Mesothelial cell of epicardium (in vitro differentiated cells): ENCODE measurements around the gene DMRT2. TPM values are rescaled to one million over a fixed set of nuclear protein-coding genes. Genes with fewer than 3 reads are reported as not detected.

Experiments
- DNase-seq, 2 experiments: peaks; one replicate each; pipeline ENCODE4 v3.0.0; 2021; ENCODE audit warnings: low spot score in 2 of 2; ENCODE audit not compliant: unreplicated experiment in 2 of 2
- H3K27ac Mint-ChIP-seq: 2 replicates; pipeline ENCODE4 v1.8.0; 2021; ENCODE audit warnings: mixed read lengths
- H3K27me3 Mint-ChIP-seq: 2 replicates; pipeline ENCODE4 v1.8.0; 2021; ENCODE audit warnings: low read depth, mixed read lengths
- H3K36me3 Mint-ChIP-seq: 2 replicates; pipeline ENCODE4 v1.8.0; 2021; ENCODE audit warnings: mixed read lengths
- H3K4me1 Mint-ChIP-seq: 2 replicates; pipeline ENCODE4 v1.8.0; 2021; ENCODE audit warnings: mixed read lengths
- H3K4me3 Mint-ChIP-seq: 2 replicates; pipeline ENCODE4 v1.8.0; 2021; ENCODE audit warnings: mild to moderate bottlenecking, moderate library complexity, mixed read lengths
- H3K9me3 Mint-ChIP-seq: 2 replicates; pipeline ENCODE4 v1.8.0; 2021; ENCODE audit warnings: mixed read lengths
- CTCF ChIP-seq: fragments of 200-600 bp; sonication (generic); IDR thresholded peaks from one replicate; pipeline ENCODE4 v1.5.0; 2021; ENCODE audit warnings: antibody characterized with exemption; ENCODE audit not compliant: unreplicated experiment
- total RNA-seq: library from RNA; stranded (reverse); gene quantifications from 3 replicates; pipeline ENCODE4 v1.2.1, GENCODE V29; 2021

DMRT2 gene
- total RNA-seq, 1 donor from 2014 or later = 0.47 TPM

- Mint-ChIP-seq H3K27me3 (peaks cover 96% of the 10 kb centered on the region), H3K9me3 (no peaks in the 10 kb centered on the region), H3K4me1 (peaks cover 32% of the 10 kb centered on the region), H3K4me3 (peak overlapping the region; percentile 67), H3K36me3 (no peaks in the 10 kb centered on the region), H3K27ac (no peak overlapping the region)
- no peak for DNase-seq
- TF ChIP-seq CTCF = no peak
These were observed 1.6 kb downstream of the DMRT2 start for GRCh38 chr9:1051584-1052275.

DNA sequence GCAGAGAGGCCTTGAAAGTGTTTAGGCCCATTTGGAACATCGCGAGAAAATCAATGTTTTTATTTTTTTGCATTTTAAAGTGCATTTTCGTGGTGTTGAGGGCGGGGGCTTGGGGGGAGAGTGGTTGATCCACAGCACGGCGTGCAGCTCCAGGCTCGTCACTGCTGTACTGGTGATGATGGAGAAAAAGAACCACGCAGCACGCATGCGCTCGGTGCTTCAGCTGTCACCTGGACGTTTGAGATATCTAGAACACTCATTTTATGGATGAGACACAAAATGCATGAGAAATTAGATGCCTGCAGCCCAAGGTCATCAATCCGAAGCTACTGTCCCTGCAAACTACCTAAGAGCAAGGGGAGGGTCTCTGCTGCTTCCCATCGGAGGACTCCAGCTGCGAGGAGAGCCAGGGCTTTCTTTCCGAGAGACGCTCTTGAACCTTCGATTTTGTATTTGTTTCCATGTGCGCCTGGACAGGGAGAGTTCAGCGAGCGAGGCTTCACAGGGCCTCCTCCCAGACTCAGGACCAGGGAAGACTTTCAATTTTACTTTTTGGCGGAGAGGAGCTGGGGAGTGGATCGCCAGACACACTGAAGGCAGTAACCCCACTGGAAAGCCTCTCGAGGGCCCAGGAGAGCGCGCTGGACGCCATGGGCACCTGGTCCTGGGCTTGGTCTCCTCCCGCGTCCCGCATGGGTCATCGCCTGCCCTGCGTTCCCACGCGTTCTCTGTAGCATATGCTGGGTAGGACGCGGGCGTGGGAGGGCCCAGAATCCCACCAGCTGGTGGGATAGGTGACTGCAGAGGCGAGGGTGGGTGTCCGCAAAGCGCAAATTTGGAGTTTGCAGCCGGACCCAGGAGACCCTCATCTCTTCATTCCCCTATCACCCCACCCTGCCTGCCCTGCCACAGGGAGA lies 2.5 kb downstream of the DMRT2 start:
- no peaks in the 10 kb centered on the region for H3K36me3 Mint-ChIP-seq
- H3K4me3 Mint-ChIP-seq = peak overlapping the region; percentile 67
- TF ChIP-seq CTCF = no peak
- peaks cover 26% of the 10 kb centered on the region for H3K4me1 Mint-ChIP-seq
- no peak for DNase-seq
- H3K27ac Mint-ChIP-seq = no peak overlapping the region
- peaks cover 95% of the 10 kb centered on the region for H3K27me3 Mint-ChIP-seq
- no peaks in the 10 kb centered on the region for H3K9me3 Mint-ChIP-seq

DNA sequence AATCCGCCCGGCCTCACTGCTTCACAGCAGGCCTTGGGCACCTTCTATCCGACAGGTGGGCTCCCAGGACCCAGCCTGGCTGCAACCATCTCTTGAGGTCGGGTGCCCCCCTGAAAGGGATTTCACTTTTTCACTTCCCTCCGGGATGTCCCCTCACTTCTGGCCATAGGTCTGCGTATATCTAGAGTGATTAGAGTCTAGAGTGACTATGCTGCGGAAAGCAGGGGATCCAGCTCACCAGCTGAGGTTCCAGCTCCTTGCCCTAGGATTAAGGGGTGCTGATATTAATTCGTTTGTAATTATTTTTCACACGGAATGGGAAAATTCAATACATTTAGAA lies 3.1 kb downstream of the DMRT2 start:
- no peak for TF ChIP-seq CTCF
- Mint-ChIP-seq H3K27ac (no peak overlapping the region), H3K9me3 (no peaks in the 10 kb centered on the region), H3K27me3 (peaks cover 95% of the 10 kb centered on the region), H3K36me3 (no peaks in the 10 kb centered on the region), H3K4me3 (no peak overlapping the region), H3K4me1 (peaks cover 20% of the 10 kb centered on the region)
- DNase-seq = no peak

DNA sequence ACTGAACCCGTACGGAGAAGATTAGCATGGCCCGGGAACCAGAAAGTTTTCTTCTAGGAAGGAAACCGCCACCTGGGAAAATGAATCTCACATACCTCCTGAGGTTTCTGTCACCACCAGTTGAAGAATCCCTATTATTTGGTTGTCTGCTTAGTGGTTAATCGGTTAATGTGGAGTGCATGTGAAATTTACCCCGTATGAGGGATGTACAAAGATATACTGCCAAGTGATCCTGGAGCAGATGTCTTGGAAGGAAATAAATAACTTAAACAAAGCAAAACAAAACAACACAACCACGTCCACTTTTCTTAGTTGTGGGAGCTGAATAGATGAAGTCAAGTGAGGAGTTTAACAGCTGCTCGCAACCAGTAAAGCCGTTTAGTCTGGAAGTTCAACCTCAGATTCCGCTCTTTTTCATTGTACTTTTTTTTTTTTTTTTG lies 3.8 kb downstream of the DMRT2 start:
- peaks cover 95% of the 10 kb centered on the region for H3K27me3 Mint-ChIP-seq
- TF ChIP-seq CTCF = no peak
- DNase-seq = no peak
- H3K27ac Mint-ChIP-seq = no peak overlapping the region
- H3K9me3 Mint-ChIP-seq = no peaks in the 10 kb centered on the region
- H3K36me3 Mint-ChIP-seq = no peaks in the 10 kb centered on the region
- peaks cover 20% of the 10 kb centered on the region for H3K4me1 Mint-ChIP-seq
- H3K4me3 Mint-ChIP-seq = no peak overlapping the region

DNA sequence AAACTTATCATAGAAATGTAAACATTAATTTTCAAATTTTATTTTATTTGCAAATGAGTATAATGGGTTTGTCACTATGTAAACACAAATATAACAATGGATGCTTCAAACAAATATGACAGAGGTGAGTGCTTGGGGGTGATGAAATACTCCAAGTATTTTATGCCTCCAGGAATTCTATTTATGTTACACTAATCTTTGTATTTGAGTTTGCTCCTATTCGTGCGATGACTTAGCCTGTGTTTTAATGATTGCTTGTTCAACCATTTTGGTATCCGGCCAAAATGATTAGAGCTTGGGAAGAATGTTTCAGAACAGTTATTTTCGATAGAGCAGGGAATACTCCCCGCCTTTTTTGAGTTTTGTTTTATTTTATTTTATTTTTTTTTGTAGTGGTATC lies 5.0 kb downstream of the DMRT2 start:
- H3K36me3 Mint-ChIP-seq = no peaks in the 10 kb centered on the region
- H3K4me3 Mint-ChIP-seq = no peak overlapping the region
- H3K9me3 Mint-ChIP-seq = no peaks in the 10 kb centered on the region
- H3K4me1 Mint-ChIP-seq = peaks cover 13% of the 10 kb centered on the region
- TF ChIP-seq CTCF = no peak
- peaks cover 94% of the 10 kb centered on the region for H3K27me3 Mint-ChIP-seq
- no peak for DNase-seq
- no peak overlapping the region for H3K27ac Mint-ChIP-seq
